ENCODE results near the gene KRT222. TPM values are rescaled to one million over a fixed set of nuclear protein-coding genes. Genes with fewer than 3 reads are reported as not detected.

The KRT222 gene
- total RNA-seq, 1 donor, result under 0.01 TPM

DNA sequence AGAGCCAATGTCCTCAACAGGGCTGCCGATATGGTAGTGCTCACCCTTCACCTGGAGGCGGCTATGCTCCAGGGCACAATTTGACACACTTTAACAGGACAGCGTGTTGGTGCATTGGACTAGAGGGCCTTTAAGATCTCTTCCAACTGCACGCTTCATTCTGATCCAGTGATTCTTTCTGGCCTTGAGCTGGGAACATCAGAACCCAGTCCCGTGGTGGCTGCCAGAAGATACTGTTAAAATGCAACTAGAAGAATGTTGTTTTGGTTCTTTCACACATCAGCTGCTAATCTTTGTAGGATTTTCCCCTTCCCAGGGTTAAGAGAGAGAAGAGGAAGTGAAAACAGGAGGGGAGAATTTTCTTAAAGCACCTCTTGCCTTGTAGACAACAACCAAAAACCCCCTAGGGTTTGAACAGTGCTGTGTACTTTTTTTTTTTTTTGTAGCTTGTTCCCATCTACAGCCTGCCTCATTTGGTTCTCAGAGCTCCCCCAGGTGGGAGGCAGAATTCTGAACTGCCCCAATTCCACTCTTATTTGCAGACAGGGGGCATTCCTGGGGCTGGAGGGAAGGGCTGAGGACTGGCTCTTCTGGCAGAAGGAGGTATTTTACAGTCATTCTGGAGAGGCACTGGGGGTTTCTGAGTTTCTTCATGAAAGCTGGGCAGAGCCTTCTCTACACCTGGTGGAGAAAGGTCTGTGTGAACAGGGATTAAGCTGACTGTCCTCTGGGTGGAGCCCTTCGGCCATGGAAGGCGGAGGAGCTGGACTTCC lies 49.7 kb downstream of the KRT222 start:
- H3K79me2 ChIP-seq (ENCODE audit: insufficient read depth, low read length), result no peaks in the 10 kb centered on the region
- H3K4me3 ChIP-seq (ENCODE audit: insufficient read depth, low read length), result no peak overlapping the region
- H4K20me1 ChIP-seq (ENCODE audit: insufficient read depth, low read length), result no peaks in the 10 kb centered on the region
- no peak overlapping the region for H3K27ac ChIP-seq (ENCODE audit: low read depth, low read length)
- no peaks in the 10 kb centered on the region for H3K9me3 ChIP-seq (ENCODE audit: low read depth, low read length)
- no peak overlapping the region for H3K4me2 ChIP-seq (ENCODE audit: insufficient read depth, low read length)
- peak; percentile 76 for DNase-seq (ENCODE audit: insufficient read length, low spot score, missing footprints)
- H3K27me3 ChIP-seq (ENCODE audit: insufficient read depth, low read length), result peaks cover 10% of the 10 kb centered on the region
- H3K36me3 ChIP-seq (ENCODE audit: insufficient read depth, low read length), result no peaks in the 10 kb centered on the region
- TF ChIP-seq, protein P1, sequence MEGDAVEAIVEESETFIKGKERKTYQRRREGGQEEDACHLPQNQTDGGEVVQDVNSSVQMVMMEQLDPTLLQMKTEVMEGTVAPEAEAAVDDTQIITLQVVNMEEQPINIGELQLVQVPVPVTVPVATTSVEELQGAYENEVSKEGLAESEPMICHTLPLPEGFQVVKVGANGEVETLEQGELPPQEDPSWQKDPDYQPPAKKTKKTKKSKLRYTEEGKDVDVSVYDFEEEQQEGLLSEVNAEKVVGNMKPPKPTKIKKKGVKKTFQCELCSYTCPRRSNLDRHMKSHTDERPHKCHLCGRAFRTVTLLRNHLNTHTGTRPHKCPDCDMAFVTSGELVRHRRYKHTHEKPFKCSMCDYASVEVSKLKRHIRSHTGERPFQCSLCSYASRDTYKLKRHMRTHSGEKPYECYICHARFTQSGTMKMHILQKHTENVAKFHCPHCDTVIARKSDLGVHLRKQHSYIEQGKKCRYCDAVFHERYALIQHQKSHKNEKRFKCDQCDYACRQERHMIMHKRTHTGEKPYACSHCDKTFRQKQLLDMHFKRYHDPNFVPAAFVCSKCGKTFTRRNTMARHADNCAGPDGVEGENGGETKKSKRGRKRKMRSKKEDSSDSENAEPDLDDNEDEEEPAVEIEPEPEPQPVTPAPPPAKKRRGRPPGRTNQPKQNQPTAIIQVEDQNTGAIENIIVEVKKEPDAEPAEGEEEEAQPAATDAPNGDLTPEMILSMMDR (IDR thresholded peaks at IDR 0.05; ENCODE audit: extremely low read depth, low read depth, low read length), result peak; percentile 50
- peaks cover 8% of the 10 kb centered on the region for H3K4me1 ChIP-seq (ENCODE audit: insufficient read depth, low read length)
- H2AFZ ChIP-seq (ENCODE audit: low read length), result no peak overlapping the region

DNA sequence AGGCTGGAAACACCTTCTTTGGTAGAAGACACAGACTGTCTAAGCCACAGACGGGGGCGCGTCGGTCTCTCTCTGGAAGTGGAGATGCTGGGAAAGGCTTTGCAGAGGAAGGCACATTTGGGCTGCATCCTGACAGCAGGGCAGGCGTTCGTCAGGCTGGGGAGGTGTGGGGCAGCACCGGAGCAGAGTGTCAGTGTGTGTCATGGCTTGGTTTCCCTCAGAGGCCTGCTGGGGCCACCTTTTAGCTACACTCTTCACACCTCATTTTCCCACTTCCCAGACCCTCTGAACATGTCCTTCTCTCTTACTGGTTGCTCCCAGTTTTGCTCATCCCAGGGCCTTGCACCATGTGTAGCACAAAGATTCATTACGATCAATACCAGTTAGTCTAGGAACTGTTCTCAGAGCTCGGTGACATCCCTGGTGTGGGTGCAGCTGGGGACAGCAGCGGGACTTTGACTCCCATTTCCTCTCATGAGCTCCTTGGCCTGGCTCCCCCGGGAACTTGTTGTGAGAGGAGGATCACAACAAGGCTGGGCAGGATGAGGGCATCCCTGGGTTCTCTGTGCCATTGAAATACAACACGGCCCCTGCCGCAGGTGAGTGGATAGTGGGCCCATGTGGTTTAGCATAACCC lies 50.4 kb downstream of the KRT222 start:
- H3K27ac ChIP-seq (ENCODE audit: low read depth, low read length), result no peak overlapping the region

DNA sequence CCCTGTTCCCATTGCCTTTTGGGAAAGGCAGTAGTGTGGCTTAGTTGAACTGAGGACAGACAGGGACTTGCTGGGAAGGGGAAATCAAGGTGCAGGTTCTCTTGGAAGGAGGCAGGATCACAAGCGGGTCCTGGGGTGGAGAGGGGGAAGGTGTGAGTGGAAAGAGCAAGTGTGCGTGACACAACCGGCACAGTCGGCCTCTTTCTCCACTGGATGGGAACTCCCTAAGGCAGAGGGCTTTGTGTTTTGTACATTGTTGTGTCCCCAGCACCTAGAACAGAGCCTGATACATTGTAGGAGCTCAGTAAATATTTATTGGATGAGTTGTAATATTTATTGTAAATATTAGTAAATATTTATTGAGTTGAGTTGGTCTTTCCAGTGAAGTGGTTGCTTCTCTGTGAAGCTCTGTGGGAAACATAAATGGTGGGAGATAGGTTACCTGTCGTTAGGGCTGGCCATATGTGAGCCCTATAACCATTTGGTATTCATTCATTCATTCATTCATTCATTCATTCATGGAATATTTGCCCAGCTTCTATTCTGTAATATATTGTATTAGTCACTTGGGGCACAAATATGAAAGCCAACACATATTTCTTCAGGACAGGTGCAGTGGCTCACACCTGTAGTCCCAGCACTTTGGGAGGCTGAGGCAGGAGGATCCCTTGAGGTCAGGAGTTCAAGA lies 51.4 kb downstream of the KRT222 start:
- H4K20me1 ChIP-seq (ENCODE audit: insufficient read depth, low read length), result no peaks in the 10 kb centered on the region
- H3K27ac ChIP-seq (ENCODE audit: low read depth, low read length), result no peak overlapping the region
- H3K79me2 ChIP-seq (ENCODE audit: insufficient read depth, low read length), result no peaks in the 10 kb centered on the region
- no peak overlapping the region for H3K4me2 ChIP-seq (ENCODE audit: insufficient read depth, low read length)
- no peak for DNase-seq (ENCODE audit: insufficient read length, low spot score, missing footprints)
- H3K27me3 ChIP-seq (ENCODE audit: insufficient read depth, low read length), result peaks cover 10% of the 10 kb centered on the region
- no peaks in the 10 kb centered on the region for H3K36me3 ChIP-seq (ENCODE audit: insufficient read depth, low read length)
- H3K9me3 ChIP-seq (ENCODE audit: low read depth, low read length), result no peaks in the 10 kb centered on the region
- peaks cover 4% of the 10 kb centered on the region for H3K4me1 ChIP-seq (ENCODE audit: insufficient read depth, low read length)
- no peak overlapping the region for H3K4me3 ChIP-seq (ENCODE audit: insufficient read depth, low read length)
- TF ChIP-seq, protein P1 (IDR thresholded peaks at IDR 0.05; ENCODE audit: extremely low read depth, low read depth, low read length), result no peak
- no peak overlapping the region for H2AFZ ChIP-seq (ENCODE audit: low read length)

More for the DNA sequence above, 50.4 kb downstream of the KRT222 start:
- Histone ChIP-seq H3K4me2 (ENCODE audit: insufficient read depth, low read length) (no peak overlapping the region), H2AFZ (ENCODE audit: low read length) (no peak overlapping the region), H3K79me2 (ENCODE audit: insufficient read depth, low read length) (no peaks in the 10 kb centered on the region), H3K27me3 (ENCODE audit: insufficient read depth, low read length) (peaks cover 10% of the 10 kb centered on the region), H4K20me1 (ENCODE audit: insufficient read depth, low read length) (no peaks in the 10 kb centered on the region), H3K4me1 (ENCODE audit: insufficient read depth, low read length) (peaks cover 4% of the 10 kb centered on the region), H3K36me3 (ENCODE audit: insufficient read depth, low read length) (no peaks in the 10 kb centered on the region), H3K9me3 (ENCODE audit: low read depth, low read length) (no peaks in the 10 kb centered on the region), H3K4me3 (ENCODE audit: insufficient read depth, low read length) (no peak overlapping the region)
- TF ChIP-seq, protein P1 (IDR thresholded peaks at IDR 0.05; ENCODE audit: extremely low read depth, low read depth, low read length), result no peak
- no peak for DNase-seq (ENCODE audit: insufficient read length, low spot score, missing footprints)
